Activated CD4-positive, CD25-positive, alpha-beta regulatory T cell treated with anti-CD3 and anti-CD28 coated beads, Interleukin-2, amount 50 U/mL, for 16 hours (primary cell): ENCODE data around the gene ZCCHC4.

Source experiments
- DNase-seq: peaks from one replicate; pipeline ENCODE4 v3.0.0-alpha.2; 2020; ENCODE audit warnings: low read depth, low spot score

ZCCHC4 gene

GRCh38 chr4:25312496-25313200 lies at the start of gene ZCCHC4:
TSS of gene ZCCHC4 (plus strand) at chr4:25312774. CDS start at chr4:25312810, 36 bp downstream.
- DNase-seq, result peak; percentile 81

GRCh38 chr4:25271866-25272265 lies 40.7 kb upstream of the ZCCHC4 start:
- no peak for DNase-seq

- DNase-seq, result no peak
Measured at GRCh38 chr4:25280210-25280609, 32.4 kb upstream of the ZCCHC4 start.

- DNase-seq, result no peak
Measured at GRCh38 chr4:25283948-25284347, 28.6 kb upstream of the ZCCHC4 start.

GRCh38 chr4:25284466-25284865 lies 28.1 kb upstream of the ZCCHC4 start:
- DNase-seq, result no peak

- DNase-seq, result no peak
Measured at GRCh38 chr4:25290490-25291067, 22.0 kb upstream of the ZCCHC4 start.

- no peak for DNase-seq
Measured at GRCh38 chr4:25291158-25291733, 21.3 kb upstream of the ZCCHC4 start.

- no peak for DNase-seq
Measured at GRCh38 chr4:25297528-25298242, 14.9 kb upstream of the ZCCHC4 start.

GRCh38 chr4:25299476-25300203 lies 12.9 kb upstream of the ZCCHC4 start:
- no peak for DNase-seq

GRCh38 chr4:25301471-25301870 lies 11.1 kb upstream of the ZCCHC4 start:
- DNase-seq, result no peak

- no peak for DNase-seq
Measured at GRCh38 chr4:25302626-25303025, 9.9 kb upstream of the ZCCHC4 start.

GRCh38 chr4:25303578-25303977 lies 9.0 kb upstream of the ZCCHC4 start:
- DNase-seq, result no peak

GRCh38 chr4:25306518-25307057 lies 6.0 kb upstream of the ZCCHC4 start:
- DNase-seq, result no peak

GRCh38 chr4:25307596-25307995 lies 5.0 kb upstream of the ZCCHC4 start:
- no peak for DNase-seq

- no peak for DNase-seq
Measured at GRCh38 chr4:25308306-25308705, 4.3 kb upstream of the ZCCHC4 start.

- DNase-seq, result no peak
Measured at GRCh38 chr4:25308761-25309160, 3.8 kb upstream of the ZCCHC4 start.

- DNase-seq, result no peak
Measured at GRCh38 chr4:25310066-25310802, 2.3 kb upstream of the ZCCHC4 start.

GRCh38 chr4:25310803-25311166 lies 1.8 kb upstream of the ZCCHC4 start:
- DNase-seq, result no peak

- no peak for DNase-seq
Measured at GRCh38 chr4:25313201-25313895, 774 bp downstream of the ZCCHC4 start.

GRCh38 chr4:25320336-25320735 lies 7.8 kb downstream of the ZCCHC4 start:
- DNase-seq, result no peak
